HEK293 (cell line): ENCODE data around the gene IL17RC.

Source experiments
- CTCF ChIA-PET: fragments of 350-600 bp; formaldehyde crosslinking; extraction: SDS; loops from one replicate; lab custom pipeline; 2021; ENCODE audit warnings: antibody characterized with exemption; lab: Yijun Ruan, JAX
- POLR2A ChIA-PET: fragments of 300-600 bp; formaldehyde crosslinking; extraction: SDS; loops from one replicate; lab custom pipeline; 2020; ENCODE audit warnings: antibody characterized with exemption, inconsistent platforms; lab: Yijun Ruan, JAX
- H3K27ac ChIP-seq: fragments of 200-500 bp; sonication (Bioruptor generic); 2 replicates; pipeline ENCODE4 v1.5.1; 2014; ENCODE audit warnings: low read depth, low read length, control low read depth, inconsistent platforms; ENCODE audit errors: extremely low read depth
- H3K36me3 ChIP-seq, 2 experiments: fragments of 200-500 bp in 1 of 2; sonication (Bioruptor generic) in 1 of 2; 1 replicate in 1 of 2; 2 replicates in 1 of 2; pipeline ENCODE4 v1.5.1; 2014 to 2017; ENCODE audit warnings: inconsistent platforms in 2 of 2, low read length in 2 of 2; ENCODE audit not compliant: control insufficient read depth in 2 of 2, insufficient read depth in 1 of 2
- H3K4me1 ChIP-seq: fragments of 200-500 bp; sonication (Bioruptor generic); 2 replicates; pipeline ENCODE4 v1.5.1; 2014; ENCODE audit warnings: mild to moderate bottlenecking, low read length, inconsistent platforms; ENCODE audit not compliant: control insufficient read depth, insufficient read depth
- H3K4me3 ChIP-seq: 2 replicates; pipeline ENCODE4 v1.5.1; 2011; ENCODE audit warnings: low read depth, mild to moderate bottlenecking, control low read depth, low read length, moderate library complexity
- H3K9me3 ChIP-seq: fragments of 200-500 bp; sonication (Bioruptor generic); 2 replicates; pipeline ENCODE4 v1.5.1; 2014; ENCODE audit warnings: low read depth, low read length, inconsistent platforms; ENCODE audit not compliant: control insufficient read depth, insufficient read depth
- BCL11B ChIP-seq: fragments of 450-650 bp; formaldehyde crosslinking; IDR thresholded peaks from 2 replicates; pipeline ENCODE4 v1.5.1; 2016; ENCODE audit warnings: low read depth, missing biosample characterization, missing genetic modification characterization
- CTCF ChIP-seq: fragments of 450-650 bp; formaldehyde crosslinking; IDR thresholded peaks from 2 replicates; pipeline ENCODE4 v1.5.1; 2016; ENCODE audit warnings: missing biosample characterization, missing genetic modification characterization
- ELK4 ChIP-seq: IDR thresholded peaks from 2 replicates; pipeline ENCODE4 v1.6.1; 2011; ENCODE audit warnings: mild to moderate bottlenecking, low read depth, low read length, borderline replicate concordance
- GLI4 ChIP-seq: fragments of 450-650 bp; formaldehyde crosslinking; IDR thresholded peaks from 2 replicates; pipeline ENCODE4 v1.5.1; 2016; ENCODE audit warnings: missing biosample characterization, missing genetic modification characterization
- KLF16 ChIP-seq: fragments of 450-650 bp; formaldehyde crosslinking; IDR thresholded peaks from 2 replicates; pipeline ENCODE4 v1.5.1; 2017; ENCODE audit warnings: missing biosample characterization, missing genetic modification characterization
- KLF17 ChIP-seq: fragments of 450-650 bp; formaldehyde crosslinking; IDR thresholded peaks from 2 replicates; pipeline ENCODE4 v1.5.1; 2016; ENCODE audit warnings: missing biosample characterization, missing genetic modification characterization
- KLF7 ChIP-seq: fragments of 450-650 bp; formaldehyde crosslinking; IDR thresholded peaks from 2 replicates; pipeline ENCODE4 v1.5.1; 2016; ENCODE audit warnings: missing biosample characterization, missing genetic modification characterization, borderline replicate concordance
- MEIS1 ChIP-seq: sonication (generic); formaldehyde crosslinking; IDR thresholded peaks from 2 replicates; pipeline ENCODE4 v1.8.1; 2022; ENCODE audit warnings: missing genetic modification reagents, mild to moderate bottlenecking, borderline replicate concordance
- OSR2 ChIP-seq: fragments of 450-650 bp; formaldehyde crosslinking; IDR thresholded peaks from 2 replicates; pipeline ENCODE4 v1.5.1; 2016; ENCODE audit warnings: missing biosample characterization, missing genetic modification characterization
- SETDB1 ChIP-seq: IDR thresholded peaks from one replicate; pipeline ENCODE4 v1.6.1; 2017; ENCODE audit warnings: mild to moderate bottlenecking, low read length, moderate library complexity, mixed read lengths; ENCODE audit not compliant: insufficient read length
- SP2 ChIP-seq: fragments of 450-650 bp; formaldehyde crosslinking; IDR thresholded peaks from 2 replicates; pipeline ENCODE4 v1.5.1; 2016; ENCODE audit warnings: missing biosample characterization, missing genetic modification characterization
- TSHZ1 ChIP-seq: fragments of 450-650 bp; formaldehyde crosslinking; IDR thresholded peaks from 2 replicates; pipeline ENCODE4 v1.5.1; 2016; ENCODE audit warnings: missing biosample characterization, missing genetic modification characterization, borderline replicate concordance
- ZBTB1 ChIP-seq: fragments of 450-650 bp; formaldehyde crosslinking; IDR thresholded peaks from 2 replicates; pipeline ENCODE4 v1.5.1; 2016; ENCODE audit warnings: missing biosample characterization, missing genetic modification characterization
- ZBTB44 ChIP-seq: fragments of 450-650 bp; IDR thresholded peaks from 2 replicates; pipeline ENCODE4 v1.5.1; 2018; ENCODE audit warnings: missing biosample characterization, mild to moderate bottlenecking, missing genetic modification characterization
- ZNF148 ChIP-seq: fragments of 450-650 bp; formaldehyde crosslinking; IDR thresholded peaks from 2 replicates; pipeline ENCODE4 v1.5.0; 2017; ENCODE audit warnings: missing biosample characterization, missing genetic modification characterization, borderline replicate concordance
- ZNF155 ChIP-seq: fragments of 450-650 bp; formaldehyde crosslinking; IDR thresholded peaks from 2 replicates; pipeline ENCODE4 v1.5.1; 2016; ENCODE audit warnings: missing biosample characterization, missing genetic modification characterization
- ZNF223 ChIP-seq: fragments of 450-650 bp; formaldehyde crosslinking; IDR thresholded peaks from 2 replicates; pipeline ENCODE4 v1.5.1; 2016; ENCODE audit warnings: missing biosample characterization, missing genetic modification characterization
- ZNF266 ChIP-seq: fragments of 450-650 bp; formaldehyde crosslinking; IDR thresholded peaks from 2 replicates; pipeline ENCODE4 v1.5.1; 2016; ENCODE audit warnings: missing biosample characterization, missing genetic modification characterization, low read depth
- ZNF302 ChIP-seq: fragments of 450-650 bp; formaldehyde crosslinking; IDR thresholded peaks from 2 replicates; pipeline ENCODE4 v1.5.1; 2016; ENCODE audit warnings: missing biosample characterization, missing genetic modification characterization, low read depth
- ZNF488 ChIP-seq: fragments of 450-650 bp; formaldehyde crosslinking; IDR thresholded peaks from 2 replicates; pipeline ENCODE4 v1.5.1; 2016; ENCODE audit warnings: missing biosample characterization, missing genetic modification characterization
- ZNF530 ChIP-seq: fragments of 450-650 bp; formaldehyde crosslinking; IDR thresholded peaks from 2 replicates; pipeline ENCODE4 v1.5.1; 2016; ENCODE audit warnings: low read depth, missing biosample characterization, missing genetic modification characterization
- ZNF585B ChIP-seq: fragments of 450-650 bp; formaldehyde crosslinking; IDR thresholded peaks from 2 replicates; pipeline ENCODE4 v1.5.1; 2016; ENCODE audit warnings: missing biosample characterization, missing genetic modification characterization

IL17RC gene

GRCh38 chr3:9945358-9945757 lies 28.5 kb downstream of the IL17RC start (continued):
- TF ChIP-seq KLF17 (tag by site-specific recombination) = no peak
- no peak for TF ChIP-seq ZNF155
- no peak for TF ChIP-seq KLF7 (tag by site-specific recombination)
- TF ChIP-seq ELK4 = no peak
- TF ChIP-seq GLI4 (tag by site-specific recombination) = no peak
- no peak for TF ChIP-seq SP2 (tag by site-specific recombination)
- TF ChIP-seq ZNF585B (tag by site-specific recombination) = no peak
- TF ChIP-seq ZNF266 = no peak

GRCh38 chr3:9946112-9947024 lies 29.5 kb downstream of the IL17RC start:
- peak overlapping the region; percentile 50 for H3K4me3 ChIP-seq
- ChIA-PET POLR2A (interaction anchor here (0.5 to 1.9 kb wide), 26 partner anchors 8 to 590 kb away, joined by 3 to 33 read pairs (median 4); partner anchors contain the start of genes CRELD1, EMC3, IL17RC and JAGN1), CTCF (interaction anchor here (0.7 to 2.3 kb wide), 33 partner anchors 8 to 249 kb away, joined by 3 to 19 read pairs (median 4); partner anchors contain the start of genes ARPC4, CRELD1, OGG1 and TADA3)
- H3K9me3 ChIP-seq = no peaks in the 10 kb centered on the region
- peak overlapping the region; percentile 69; the same call in 1 of the 2 replicates for H3K27ac ChIP-seq
- H3K36me3 ChIP-seq = peaks cover 0 to 51% of the 10 kb centered on the region in 2 experiments; a peak in 1 of 3 replicates
- H3K4me1 ChIP-seq = no peaks in the 10 kb centered on the region
- no peak for TF ChIP-seq BCL11B
- peak; percentile 82 for TF ChIP-seq ZBTB44 (tag by site-specific recombination)
- no peak for TF ChIP-seq ZNF223
- TF ChIP-seq OSR2 = peak; percentile 40; the same call in 1 of the 2 replicates
- TF ChIP-seq KLF16 (tag by site-specific recombination) = 0 out of 2 replicates have a peak, but pooled peaks have one; percentile 9
- TF ChIP-seq ZNF148 (tag by site-specific recombination) = no peak
- no peak for TF ChIP-seq TSHZ1 (tag by site-specific recombination)
- peak; percentile 51 for TF ChIP-seq CTCF (tag by site-specific recombination)
- TF ChIP-seq ZNF488 (tag by site-specific recombination) = no peak
- no peak for TF ChIP-seq MEIS1
- TF ChIP-seq SETDB1 = no peak
- TF ChIP-seq ZNF302 = no peak
- no peak for TF ChIP-seq ZNF530 (tag by site-specific recombination)
- no peak for TF ChIP-seq ZBTB1 (tag by site-specific recombination)
